HG02970 (cell line): ENCODE data around the gene DOK5.

Experiments used
- ATAC-seq: cut with Tn5 transposase; IDR thresholded peaks from one replicate; pipeline ENCODE4 v1.9.1; 2021; ENCODE audit warnings: mild to moderate bottlenecking, moderate library complexity, moderate number of reproducible peaks; ENCODE audit not compliant: unreplicated experiment, low FRiP score

The DOK5 gene

GRCh38 chr20:54510541-54511129, 35.2 kb downstream of the DOK5 start:
- no peak for ATAC-seq

GRCh38 chr20:54512694-54513093, 37.3 kb downstream of the DOK5 start:
- ATAC-seq: no peak

GRCh38 chr20:54514028-54514607, 38.7 kb downstream of the DOK5 start:
- ATAC-seq: no peak

GRCh38 chr20:54515793-54516628, 40.6 kb downstream of the DOK5 start:
- ATAC-seq: no peak

GRCh38 chr20:54517241-54517975, 42.0 kb downstream of the DOK5 start:
- ATAC-seq: no peak

- ATAC-seq: no peak
Observed at GRCh38 chr20:54524849-54525248, 49.5 kb downstream of the DOK5 start.

DNA sequence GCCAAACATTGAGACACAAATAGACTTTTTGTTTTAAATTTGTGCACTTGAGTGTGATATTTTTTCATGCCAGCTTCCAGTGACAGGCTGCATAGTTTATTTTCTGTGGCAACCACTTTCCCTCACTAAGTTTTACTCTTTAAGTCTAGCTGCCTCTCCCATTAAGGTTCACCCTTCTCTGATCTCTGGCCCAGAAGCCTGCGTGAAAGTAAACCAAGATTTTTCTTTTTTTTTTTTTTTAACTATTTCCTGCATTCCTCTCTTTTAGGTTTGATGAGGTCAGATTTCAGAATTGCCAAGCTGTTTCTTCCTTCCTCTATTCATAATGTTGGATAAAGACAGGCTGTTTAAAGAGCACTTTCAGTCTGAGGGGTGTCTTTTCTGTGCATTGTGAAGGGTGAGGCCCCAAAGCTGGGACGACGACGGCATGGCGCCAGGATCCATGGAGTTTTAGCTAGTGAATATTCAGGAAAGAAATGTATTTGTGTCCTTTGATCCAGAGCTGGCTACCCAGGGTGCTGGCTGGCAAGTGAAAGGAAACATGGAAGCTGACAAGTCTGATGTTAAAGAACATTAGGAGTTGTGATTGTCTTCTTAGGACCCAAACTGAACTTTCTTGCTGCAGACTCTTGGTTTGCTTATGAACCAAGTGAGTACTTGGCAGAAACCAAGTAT, 50.7 kb downstream of the DOK5 start:
- no peak for ATAC-seq

DNA sequence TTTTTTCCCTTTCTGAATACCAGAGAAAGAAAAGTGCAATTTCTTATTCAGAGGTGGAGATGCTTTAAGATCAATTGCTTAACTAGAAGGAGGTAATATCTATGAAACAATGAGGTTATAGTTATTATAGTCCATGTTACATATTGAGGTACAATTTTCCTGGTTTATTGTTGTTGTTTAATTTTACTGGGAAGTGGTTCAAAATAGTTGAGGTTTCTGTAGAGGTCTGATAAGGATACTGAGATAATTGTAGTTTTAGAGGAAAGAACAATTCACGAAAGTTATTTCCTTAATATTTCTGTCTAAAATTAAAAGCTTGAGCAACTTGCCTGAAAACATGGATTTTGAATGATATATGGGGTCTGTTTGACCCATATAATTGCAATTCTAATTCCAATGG, 51.4 kb downstream of the DOK5 start:
- ATAC-seq: no peak

DNA sequence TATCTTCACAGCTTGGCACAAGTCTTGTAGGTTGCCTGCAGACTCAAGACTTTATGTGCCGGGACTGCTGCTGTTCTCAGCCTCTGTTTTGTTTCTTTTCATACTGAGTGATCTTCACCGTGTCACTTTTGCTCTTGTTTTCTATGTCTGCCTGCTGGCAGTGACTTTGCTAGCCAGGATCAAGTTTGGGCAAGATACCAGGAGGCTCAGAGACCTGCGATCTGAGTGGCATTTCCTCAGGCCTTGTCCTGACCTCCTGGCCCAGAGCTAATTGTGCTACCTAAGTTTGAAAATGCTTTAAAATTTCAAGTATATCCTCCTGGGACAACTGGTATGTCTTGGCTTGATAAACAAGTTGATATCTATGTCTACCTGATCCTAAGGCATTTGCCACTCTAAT, 57.2 kb downstream of the DOK5 start:
- ATAC-seq: no peak

GRCh38 chr20:54534101-54534500, 58.7 kb downstream of the DOK5 start:
- ATAC-seq: no peak

DNA sequence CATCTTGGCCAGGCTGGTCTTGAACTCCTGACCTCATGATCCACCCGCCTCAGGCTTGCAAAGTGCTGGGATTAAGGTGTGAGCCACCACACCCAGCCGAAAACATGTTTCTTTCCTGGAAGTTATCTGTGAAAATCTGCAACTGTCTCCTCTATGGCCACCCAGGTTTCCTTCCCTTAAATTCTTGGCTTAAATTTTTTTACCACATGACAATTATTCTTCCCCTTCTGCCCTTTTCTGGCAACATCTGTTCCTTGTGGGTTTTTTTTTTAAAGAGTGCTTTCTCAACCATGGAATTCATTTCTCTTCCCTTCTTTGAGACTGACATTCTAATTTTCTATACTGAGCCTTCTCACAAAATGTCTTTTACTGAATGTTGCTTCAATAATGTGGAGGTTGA, 59.6 kb downstream of the DOK5 start:
- no peak for ATAC-seq

- ATAC-seq: no peak
Observed at GRCh38 chr20:54535746-54536145, 60.4 kb downstream of the DOK5 start.

- no peak for ATAC-seq
Observed at GRCh38 chr20:54539521-54540046, 64.2 kb downstream of the DOK5 start.

GRCh38 chr20:54543369-54543768, 68.0 kb downstream of the DOK5 start:
- no peak for ATAC-seq

- no peak for ATAC-seq
Observed at GRCh38 chr20:54545676-54546358, 70.4 kb downstream of the DOK5 start.

GRCh38 chr20:54548849-54549248, 73.5 kb downstream of the DOK5 start:
- no peak for ATAC-seq

DNA sequence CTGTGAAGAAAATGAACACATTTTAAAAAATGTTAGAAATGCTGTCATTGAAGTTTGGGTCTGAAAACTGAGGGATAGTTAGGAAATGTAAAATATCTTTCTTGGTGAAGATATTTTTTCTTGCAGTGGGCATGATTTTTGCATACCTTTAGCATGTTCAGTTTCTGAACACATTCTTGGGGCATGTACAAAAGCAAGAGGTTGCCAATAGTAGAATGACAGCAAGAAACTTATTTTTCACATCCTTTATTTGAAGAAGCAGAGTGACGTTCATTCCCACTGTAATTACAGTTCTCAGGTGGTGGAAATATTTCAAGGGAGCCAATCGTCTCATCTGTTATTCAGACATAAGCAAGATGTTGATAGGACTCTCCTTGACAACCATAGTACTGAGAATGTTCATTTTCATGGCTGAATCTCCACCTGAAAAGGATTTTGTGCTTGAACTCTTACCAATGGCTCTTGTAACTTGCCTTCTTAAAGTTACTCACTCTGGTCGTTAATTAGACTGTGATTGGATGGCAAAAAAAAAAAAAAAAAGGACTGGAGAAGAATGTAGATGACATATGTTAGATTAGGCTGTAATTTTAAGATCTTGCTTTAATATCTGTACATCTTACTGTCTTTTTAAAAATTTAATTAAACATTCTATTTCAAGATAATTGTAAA, 74.4 kb downstream of the DOK5 start:
- no peak for ATAC-seq

DNA sequence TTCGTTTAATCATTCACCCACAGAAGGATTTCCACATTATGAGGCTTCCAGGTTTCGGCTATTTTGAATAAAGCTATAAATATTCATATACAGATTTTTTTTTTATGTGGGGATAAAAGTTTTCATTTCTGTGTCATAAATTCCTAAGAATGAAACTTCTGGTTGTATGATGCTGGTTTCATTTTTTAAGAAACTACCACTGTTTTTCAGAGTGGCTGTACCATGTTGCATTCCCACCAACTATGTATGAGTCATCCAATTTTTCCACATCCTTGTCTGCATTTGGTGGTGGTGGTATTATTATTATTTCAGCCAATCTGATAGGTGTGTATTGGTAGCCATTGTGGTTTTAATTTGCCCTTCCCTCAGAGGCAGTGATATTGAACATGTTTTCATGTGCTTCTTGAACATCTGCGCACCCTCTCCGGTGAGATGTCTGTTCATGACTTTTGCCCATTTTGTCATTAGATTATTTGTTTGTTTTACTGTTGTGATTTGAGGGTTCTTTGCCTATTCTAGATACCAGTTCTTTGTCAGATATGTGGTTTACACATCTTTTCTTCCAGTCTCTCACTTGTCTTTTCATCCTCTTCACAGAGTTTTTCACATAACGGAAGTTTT, 75.5 kb downstream of the DOK5 start:
- ATAC-seq: no peak

DNA sequence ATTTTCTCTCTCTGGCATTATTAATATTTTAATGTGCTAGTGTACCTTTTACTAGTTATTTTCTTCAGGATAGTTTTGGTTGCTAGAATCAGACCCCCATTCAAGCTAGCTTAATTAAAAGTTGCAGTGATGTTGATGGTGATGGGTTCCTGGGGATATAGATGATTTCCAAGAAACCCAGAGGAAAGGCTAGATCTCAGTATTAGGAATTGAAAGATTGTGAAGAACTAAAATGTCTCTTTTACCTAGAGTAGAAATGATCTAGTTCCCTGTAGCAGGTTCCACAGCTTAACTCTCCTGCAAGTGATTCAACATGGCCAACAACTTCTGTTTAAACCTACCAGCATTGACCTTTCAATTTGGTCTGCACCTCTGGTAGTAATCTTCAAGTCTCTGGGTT, 78.6 kb downstream of the DOK5 start:
- ATAC-seq: no peak
